Testis (tissue), 2 donors: ENCODE results near the gene VIT.

Source experiments
- CTCF ChIP-seq, 3 experiments: fragments of 450-650 bp in 2 of 3; fragments of 200-600 bp in 1 of 3; sonication (generic) in 1 of 3; IDR thresholded peaks; one replicate each; pipeline ENCODE4 v1.5.1; 2016 to 2019; ENCODE audit warnings: antibody characterized with exemption in 3 of 3, mild to moderate bottlenecking in 2 of 3, moderate library complexity in 1 of 3
- POLR2A ChIP-seq: fragments of 450-650 bp; IDR thresholded peaks from one replicate; pipeline ENCODE4 v1.6.1; 2017; ENCODE audit warnings: antibody characterized with exemption, mild to moderate bottlenecking, moderate library complexity

GRCh38 chr2:36737131-36737750 lies 40.7 kb downstream of the VIT start:
- TF ChIP-seq CTCF (IDR thresholded peaks at IDR 0.05), result no peak
- no peak for TF ChIP-seq POLR2A
